ENCODE results near the gene FZD2.
"Not testable (repeated sequence)": the region's sequence is repeated elsewhere in the genome, so short reads cannot be mapped to it uniquely, and the experiment has no call there.

FZD2 gene

DNA sequence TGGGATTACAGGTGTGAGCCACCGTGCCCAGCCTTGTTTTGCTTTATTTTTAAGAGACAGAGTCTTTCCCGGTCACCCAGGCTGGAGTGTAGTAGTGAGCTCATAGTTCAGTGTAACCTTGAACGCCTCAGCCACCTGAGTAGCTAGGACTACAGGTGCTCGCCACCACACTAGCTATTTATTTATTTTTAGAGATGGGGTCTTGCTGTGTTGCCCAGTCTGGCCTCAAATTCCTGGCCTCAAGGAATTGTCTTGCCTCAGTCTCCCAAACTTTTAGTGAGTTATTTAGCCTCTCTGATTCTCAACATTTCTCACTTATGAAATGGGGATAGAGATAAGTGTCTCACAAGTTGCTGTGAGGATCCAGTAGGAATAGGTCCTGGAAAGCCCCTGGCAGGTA, 21.7 kb downstream of the FZD2 start:
- DNase-seq, result no peak

DNA sequence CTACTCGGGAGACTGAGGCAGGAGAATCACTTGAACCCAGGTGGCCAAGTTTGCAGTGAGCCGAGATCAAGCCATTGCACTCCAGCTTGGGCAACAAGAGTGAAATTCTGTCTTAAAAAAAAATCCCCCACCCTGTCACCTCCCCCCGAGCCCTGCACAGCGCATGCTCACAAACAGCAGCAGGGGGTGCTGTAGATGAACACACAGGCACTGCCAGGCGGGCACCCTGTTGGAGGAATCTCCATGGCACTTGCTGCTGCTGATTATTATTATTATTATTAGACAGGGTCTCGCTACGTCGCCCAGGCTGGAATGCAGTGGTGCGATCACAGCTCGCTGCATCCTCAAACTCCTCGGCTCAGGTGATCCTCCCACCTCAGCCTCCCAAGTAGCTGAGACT, 24.6 kb downstream of the FZD2 start:
- DNase-seq, result no peak

DNA sequence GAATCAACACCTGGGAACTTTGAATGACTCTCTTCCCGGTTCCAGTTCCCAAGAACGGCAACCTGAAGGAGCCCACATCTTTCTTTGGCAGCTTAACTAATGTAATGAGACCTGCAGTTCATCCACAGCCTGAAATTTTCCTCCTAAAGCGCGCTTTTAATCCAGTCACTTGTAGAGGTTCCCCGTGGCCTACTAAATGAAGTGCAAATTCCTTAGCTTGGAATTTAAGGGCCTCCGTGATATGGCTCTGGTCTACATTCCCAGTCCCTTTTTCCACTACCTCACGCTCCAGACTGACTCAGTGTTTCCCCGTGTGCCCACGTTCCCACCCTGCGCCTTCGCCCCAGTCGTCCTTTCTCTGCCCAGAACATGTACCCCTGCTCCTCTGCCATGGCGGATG, 27.2 kb downstream of the FZD2 start:
- DNase-seq, result no peak

DNA sequence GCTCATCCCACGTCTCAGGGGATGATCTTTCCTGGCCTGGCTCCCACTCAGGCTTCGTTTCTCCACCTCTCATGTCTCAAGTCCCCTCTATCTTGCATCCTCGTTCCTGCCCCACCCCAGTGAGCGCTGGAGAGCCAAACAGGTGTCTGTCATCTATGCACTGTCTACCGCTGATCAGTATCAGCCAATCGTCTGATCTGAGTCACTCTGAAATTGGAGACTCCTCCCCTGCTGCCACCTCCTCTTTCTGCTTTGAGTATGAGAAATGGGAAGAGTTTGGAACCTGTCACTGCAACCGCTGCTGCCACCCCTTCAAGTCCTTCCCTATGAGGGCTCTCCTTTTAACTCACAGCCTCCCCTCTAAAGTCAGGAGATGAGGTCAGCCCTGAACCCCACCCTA, 28.0 kb downstream of the FZD2 start:
- DNase-seq, result no peak

DNA sequence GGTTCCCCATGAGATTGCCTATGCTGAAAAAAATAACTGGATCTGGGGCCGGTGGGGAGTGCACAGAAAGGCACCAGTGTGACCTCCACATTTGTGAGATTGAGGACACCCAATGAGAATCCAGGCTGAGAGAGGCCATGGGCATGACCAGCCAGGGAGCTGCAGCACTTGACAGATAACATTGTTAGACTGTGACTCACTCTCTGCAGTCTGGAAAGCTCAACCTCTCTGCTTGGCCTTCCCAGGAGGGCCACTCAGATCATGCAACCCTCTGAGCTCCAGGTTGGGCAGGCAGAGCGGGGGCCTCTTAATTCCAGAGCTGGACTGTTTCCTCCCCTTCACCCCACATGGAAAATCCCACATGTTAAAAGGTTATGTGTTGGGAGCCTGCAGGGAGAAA, 30.1 kb downstream of the FZD2 start:
- no peak for DNase-seq

DNA sequence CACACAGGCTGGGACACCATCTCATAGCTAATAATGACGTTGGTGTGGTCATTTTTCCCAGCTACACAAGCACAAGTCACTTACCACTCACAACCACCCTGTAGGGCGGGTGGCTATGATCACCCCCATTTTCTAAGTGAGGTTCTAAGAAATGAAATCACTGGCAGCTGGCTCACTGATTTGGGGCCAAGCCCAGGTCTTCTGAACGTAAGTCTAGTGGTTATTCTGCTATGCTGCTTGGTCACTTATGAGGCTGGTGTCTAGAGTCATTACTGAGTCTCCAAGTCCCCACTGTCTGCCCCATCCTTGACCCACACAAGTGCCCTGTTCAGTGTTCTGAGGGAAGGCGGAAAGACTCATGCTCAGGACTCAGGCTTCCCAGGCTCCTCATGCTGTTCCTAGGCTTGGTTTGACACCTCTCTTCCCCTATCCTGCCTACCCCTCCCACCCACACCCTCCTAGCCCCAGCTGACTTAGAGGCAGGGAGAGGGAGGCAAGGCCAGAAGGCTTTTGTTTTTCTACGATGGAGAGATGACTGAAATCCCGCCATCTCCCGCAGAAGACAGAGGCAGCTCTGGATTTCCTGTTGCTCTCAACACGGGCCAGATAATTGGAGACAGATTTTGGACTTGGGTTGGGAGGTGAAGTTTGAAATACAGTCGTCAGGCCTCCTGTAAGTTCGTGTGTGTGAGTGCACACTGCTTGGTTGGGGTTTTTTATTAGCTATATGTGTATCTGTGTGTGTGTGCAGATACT, 32.2 kb downstream of the FZD2 start:
- no peak for DNase-seq

DNA sequence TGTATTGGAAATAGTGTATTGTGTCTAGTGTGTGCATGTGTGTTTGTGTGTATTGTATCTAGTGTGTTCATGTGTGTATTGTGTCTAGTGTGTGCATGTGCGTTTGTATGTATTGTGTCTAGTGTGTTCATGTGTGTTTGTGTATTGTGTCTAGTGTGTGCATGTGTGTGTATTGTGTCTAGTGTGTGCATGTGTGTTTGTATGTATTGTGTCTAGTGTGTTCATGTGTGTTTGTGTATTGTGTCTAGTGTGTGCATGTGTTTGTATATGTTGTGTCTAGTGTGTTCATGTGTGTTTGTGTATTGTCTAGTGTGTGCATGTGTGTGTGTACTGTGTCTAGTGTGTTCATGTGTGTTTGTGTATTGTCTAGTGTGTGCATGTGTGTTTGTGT, 32.8 kb downstream of the FZD2 start:
- not testable (repeated sequence) for DNase-seq

DNA sequence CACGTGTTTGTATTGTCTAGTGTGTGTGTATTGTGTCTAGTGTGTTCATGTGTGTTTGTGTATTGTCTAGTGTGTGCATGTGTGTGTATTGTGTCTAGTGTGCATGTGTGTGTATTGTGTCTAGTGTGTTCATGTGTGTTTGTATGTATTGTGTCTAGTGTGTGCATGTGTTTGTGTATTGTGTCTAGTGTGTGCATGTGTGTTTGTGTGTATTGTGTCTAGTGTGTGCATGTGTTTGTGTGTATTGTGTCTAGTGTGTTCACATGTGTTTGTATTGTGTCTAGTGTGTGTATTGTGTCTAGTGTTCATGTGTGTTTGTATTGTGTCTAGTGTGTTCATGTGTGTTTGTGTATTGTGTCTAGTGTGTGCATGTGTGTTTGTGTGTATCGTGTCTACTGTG, 33.5 kb downstream of the FZD2 start:
- not testable (repeated sequence) for DNase-seq

DNA sequence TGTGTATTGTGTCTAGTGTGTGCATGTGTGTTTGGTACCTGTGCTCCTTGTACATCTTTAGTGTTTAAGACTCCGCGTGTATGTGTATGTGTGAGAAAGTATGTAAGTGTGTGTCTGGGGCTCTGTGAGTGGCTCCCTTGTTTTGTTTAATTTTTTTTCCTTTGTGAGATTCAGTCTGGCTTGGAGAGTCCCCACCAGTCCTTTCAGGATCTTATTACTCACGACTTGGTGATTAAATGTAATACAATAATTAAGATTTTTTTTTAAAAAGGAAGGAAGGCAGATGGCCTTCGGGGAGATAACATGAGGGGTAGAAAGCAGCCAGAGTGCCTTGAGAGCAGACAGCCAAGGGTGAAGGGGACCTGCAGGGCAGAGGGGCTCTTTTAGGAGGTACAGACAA, 33.9 kb downstream of the FZD2 start:
- DNase-seq, result no peak

DNA sequence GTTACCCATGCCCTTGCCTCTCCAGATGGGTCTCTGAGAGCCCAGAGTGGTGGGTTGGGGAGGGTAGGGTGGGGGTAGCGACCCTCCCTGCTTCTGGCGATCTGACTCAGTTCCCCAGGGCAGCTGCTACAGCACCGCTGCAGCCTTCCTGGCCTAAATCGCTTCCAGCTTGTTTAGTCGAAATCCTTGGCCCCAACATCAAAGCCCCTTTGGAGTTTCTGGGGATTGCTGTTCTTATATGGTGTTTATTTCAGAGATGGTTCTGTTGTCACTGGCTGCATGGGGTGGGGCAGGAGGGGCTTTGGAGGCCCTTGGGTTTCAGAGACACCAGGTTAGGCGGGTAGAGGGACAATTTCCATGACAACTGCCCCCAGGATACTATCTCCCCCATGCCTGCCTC, 35.9 kb downstream of the FZD2 start:
- no peak for DNase-seq

DNA sequence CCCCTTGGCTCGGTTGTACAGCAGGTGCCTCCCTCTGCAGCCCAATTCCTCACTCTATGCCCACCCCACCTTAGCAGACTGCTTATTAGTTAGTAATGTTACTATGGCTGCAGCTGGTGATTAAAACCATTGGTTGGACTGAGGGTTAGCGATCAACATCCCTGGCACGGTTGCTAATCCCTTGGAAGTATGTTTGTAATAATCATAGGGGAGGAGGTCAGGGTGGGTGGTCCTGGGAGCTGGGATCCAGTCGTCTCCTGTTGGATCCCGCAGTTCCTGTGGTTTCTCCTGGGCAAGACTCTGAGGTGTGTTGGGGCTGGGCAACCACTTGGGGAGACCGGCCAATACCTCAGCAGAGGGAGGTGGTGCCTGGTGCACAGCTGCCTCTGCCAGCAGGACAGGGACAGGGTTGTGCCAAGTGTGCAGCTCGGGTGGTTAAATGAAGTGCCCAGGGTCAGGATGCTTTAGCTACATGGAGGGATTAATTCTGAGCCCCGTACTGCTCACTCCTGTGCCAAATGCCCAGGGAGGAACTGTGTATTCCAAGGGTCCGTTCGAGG, 38.0 kb downstream of the FZD2 start:
- DNase-seq, result no peak

DNA sequence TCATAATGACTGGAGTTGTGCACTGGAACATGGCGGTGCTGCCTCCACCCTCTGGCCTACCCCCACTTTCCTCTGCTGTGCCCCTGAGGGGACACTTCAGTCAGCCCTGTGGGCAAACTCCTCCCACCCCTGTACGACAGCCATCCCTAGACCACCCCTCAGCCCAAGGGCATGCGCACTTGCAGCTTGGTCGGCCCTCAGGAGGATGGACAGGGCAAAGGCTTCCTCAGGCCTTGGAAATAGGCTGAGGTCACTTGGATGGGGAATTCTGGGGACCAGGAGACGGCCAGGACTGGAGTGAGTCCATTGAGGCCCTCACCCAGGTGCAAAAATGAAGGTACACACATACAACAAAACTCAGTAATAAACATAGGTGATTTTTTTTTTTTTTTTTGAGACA, 41.0 kb downstream of the FZD2 start:
- DNase-seq, result no peak

DNA sequence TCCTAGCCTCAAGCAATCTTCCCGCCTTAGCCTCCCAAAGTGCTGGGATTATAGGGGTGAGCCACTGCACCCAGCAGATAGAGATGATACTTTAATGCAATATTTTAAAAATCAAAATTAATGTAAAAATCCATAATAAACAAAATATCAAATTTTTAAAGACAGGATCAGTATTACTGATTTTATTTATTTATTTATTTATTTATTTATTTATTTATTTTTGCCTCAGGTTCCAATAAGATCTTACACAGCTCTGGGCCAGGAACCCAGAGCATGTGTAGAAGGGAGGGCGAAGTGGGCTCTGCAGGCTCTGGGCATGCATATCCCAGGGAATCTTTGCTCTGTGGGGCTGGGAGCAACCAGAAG, 41.6 kb downstream of the FZD2 start:
- DNase-seq, result no peak

DNA sequence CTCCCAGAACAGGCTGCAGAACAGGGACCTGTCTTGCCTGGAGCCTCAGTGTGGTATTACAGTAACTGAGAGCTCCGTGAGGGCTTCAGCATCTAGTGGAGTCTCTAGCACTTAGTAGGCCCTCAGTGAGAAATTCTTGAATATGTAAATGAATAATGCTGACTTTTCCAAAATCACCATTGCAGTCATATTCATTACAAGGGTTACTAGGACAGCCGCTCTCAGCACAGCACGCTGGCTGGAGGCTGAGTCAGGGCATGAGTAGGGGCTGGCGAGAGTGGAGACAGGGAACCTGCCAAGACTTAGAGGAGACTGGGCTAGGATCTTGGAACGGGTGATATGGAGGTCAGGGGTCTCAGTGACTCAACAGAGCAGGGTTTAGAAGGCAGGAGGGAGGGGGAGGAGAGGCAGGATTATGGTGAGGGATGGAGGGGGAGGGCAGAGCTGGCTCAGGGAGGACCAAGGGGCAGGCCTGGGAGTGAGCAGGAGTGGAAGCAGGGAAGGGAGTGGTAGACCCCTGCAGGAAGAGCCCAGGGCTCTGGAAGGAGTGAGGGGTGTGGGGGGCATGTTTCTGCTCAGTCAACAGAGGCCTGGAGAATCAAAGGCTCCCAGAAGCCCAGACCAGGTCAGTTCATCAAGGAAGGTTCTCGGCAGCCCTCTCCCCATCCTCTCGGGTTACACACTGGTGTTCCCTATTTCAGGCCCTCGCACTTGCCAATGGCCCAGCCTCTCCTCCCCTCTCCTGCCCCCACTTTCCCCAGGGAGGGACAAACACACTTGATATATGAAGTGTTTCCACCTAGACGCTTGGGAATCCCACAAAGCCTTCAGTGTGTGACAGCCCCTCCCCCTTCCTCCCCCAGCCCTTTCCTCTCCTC, 42.3 kb downstream of the FZD2 start:
- DNase-seq, result no peak

DNA sequence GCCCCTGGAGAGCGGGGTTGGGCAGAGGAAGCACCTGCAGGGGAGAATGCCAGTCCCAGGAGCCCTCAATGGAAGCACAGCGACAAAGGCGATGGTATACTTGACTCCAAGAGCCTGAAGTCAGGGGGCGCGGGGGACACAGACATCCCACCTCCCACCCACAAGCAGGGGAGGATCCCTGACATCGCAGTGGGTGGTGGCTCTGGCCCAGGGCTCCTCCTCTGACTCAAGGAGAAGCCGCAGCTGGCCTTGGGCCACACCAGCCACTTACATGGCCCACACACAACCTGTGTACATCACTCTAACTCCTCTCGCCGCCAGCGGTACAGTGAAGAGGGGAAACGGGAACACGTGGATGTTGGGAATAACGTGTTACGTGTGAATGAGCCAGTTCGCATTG, 44.3 kb downstream of the FZD2 start:
- DNase-seq, result no peak

DNA sequence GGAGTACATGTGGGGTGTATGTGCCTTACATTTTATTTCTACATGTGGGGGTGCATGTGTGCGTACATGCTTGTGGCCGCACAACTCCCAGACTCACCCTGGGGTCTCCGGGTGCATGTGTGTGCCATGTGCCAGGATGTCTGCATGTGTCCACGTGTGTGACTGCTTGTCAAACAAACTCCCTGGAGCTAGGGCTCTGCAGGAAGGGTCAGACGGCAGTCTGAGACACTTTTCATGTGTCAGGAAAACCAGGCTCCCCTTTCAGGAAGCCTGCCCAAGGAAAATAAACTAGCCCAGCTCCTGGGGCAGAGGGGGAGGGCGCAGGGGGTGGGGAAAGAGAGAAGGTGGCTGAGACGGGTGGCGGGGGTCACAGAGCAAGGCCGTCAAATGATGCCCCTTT, 44.7 kb downstream of the FZD2 start:
- no peak for DNase-seq

DNA sequence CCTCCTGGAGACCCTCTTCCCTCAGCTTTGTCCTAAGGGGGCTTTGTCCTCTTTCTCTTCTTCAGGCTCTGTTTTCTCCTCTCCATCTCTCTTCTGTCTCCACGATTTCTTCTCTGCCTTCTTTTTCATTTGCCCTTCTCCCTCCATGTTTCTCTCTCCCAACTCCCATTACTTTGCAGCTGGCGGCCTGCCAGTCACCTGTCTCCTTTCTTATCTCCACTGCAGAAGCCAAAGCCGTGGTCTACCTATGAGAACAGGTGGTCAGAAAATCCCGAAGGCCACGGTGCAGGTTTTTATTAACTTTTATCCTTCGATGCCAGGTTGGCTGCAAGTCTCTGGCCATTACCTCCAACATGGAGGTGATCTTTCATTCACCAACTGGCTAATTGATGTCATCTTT, 45.1 kb downstream of the FZD2 start:
- DNase-seq, result no peak

DNA sequence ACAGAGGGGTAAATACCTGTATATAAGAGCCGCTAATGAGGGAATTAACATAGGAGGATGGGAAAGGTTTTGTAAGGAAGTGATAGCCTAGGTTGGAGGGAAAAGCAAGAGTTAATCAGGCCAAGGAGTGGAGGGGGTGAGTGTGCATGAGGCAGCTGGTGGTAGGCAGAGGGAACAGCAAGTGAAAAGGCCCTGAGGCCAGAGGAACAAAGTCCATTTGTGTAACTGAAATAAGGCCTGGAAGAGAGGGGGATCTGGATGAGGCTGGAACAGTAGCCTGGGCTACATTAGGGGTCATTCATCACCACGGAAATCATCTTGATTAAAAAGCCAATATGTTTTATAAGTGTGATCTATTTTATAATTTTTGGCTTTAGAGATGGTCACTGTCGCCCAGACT, 45.7 kb downstream of the FZD2 start:
- no peak for DNase-seq

DNA sequence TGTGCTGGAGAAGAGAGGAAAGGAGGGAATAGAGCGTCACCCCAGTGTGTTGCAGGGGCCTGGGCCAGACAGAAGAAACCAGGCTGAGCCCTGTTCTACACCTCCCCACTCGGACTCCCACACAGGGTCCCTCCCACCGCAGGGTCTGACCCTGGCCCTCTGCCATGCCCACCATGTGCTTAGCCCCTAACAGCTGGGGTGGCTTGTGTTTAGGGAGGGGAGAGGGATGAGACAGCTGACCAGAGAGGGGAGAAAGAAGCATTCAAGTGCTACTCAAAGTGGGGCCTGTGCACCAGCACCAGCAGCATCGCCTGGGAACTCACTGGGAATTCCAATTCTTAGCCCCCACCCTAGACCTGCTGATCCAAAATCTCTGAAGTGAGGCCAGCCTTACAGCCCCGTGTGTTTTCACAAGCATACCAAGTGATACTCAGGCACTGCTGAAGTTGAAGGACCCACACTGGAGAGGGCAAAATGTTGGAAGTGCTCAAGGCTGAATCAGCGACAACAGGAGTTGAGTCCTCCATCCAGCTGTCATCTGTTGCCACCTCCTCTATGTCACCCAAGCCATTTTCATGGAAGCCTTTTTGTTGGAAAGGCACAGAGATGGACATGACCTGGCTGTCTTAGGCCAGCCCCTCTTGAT, 47.0 kb downstream of the FZD2 start:
- DNase-seq, result no peak

DNA sequence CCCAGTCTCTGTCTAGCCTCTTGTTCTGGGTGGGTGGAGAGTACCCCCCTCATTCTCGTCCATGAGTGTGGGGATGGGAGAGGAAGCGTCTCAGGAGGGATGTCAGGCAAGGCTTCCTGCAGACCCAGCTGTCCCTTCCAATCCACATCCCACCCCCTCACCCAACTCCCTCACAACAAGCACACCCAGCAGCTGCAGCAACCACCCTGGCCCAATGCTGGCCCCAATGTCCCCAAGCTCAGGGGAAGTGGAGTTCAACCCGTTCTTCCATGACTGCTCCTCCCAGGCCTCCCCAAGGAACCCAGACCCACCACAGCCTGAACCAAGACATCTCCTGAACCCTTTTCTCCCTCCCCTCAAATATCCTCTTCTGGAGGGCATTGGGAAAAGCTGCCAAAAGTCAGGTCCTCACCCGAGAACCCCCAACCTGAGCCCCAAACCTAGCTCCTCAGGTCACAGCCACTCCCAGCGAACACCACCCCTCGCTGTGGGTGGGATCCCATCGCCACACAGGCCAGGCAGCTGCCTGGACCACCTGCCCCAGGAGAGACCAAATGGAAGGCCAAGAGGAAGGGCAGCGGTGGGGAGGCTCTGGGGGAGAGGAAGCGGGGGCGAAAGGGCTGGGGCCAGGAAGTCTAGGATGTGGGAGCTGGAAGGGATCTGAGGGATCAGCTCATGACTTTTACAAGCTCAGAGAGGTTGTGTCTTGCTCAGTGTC, 47.6 kb downstream of the FZD2 start:
- DNase-seq, result no peak

DNA sequence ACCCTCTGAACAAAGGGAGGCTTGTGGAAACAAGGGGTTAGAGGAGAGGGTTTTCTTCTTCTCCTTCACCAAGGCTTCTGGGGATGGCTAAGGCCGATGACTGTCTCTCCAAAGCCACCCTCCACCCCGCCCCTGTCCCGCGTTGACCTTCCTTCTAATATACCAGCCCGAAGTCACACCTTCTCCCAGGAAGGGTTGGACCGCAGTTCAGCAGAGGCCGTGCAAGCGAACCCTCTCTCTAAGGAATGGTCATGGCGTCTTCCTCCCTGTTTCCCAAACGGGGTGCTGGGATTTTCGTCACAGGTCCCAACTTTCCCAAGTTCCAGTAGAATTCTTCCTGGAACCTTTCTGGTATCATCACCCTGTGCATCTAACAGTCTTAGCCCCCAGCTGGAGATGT, 49.4 kb downstream of the FZD2 start:
- no peak for DNase-seq

DNA sequence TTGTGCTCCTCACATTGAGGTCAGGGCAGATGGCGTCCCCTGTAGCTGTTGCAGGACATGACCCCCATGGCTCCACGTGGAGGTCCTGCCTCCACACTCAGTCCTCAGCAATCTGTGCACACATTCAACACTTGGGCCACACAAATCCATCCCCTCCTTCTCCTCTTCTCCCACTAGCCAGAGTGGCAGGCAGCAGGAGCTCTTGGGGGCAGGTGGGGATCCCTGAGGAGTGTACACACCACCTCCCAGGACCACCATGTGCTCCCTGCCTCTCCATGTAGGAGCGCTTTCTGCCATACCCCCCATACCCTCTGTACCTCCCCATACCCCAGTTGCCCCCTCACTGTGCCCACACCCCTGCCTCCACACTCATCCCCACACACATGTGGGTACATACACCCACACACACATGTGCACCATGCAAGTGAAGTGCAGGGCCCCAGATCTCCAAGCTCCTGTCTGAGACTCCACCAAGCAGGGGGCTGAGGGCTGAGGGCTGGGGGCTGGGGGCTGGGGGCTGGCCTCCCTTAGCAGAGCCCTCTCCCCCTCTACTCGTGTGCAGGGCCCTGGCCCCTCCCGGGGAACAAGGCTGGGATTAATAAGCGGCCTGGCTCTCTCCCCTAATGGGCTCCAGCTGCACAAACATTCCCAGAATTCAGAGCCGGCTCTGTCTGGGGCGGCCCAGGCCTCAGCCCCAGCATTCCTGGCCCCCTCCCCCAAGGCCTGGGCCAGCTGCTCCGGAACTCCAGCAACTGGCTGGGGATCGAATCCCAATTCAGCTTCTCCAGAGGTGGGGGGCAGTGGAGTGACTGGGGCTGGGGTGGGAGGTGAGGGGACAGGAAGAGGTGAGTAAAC, 50.8 kb downstream of the FZD2 start:
- DNase-seq, result no peak

Data from NCI-H2227 treated with DMSO at 0.1 percent for 48 hours (cell line).